ENCODE measurements around the gene IQSEC1. TPM values are rescaled to one million over a fixed set of nuclear protein-coding genes. Genes with fewer than 3 reads are reported as not detected.
A peak's percentile ranks its signal among the peaks of the same experiment; 100 is the strongest.

The IQSEC1 gene
- total and polyA plus RNA-seq, 2 of the 8 experiments (the other 6 are each of a cell fraction or from before 2014, with no cell fraction given): 6.8 to 28.8 TPM

- no peaks in the 10 kb centered on the region for H4K20me1 ChIP-seq (replicated peaks in 1 of 2; ENCODE audit: control insufficient read depth in 1 of 2, insufficient read depth in 2 of 2, low read length in 2 of 2)
- H3K23ac ChIP-seq (ENCODE audit: insufficient read length): no peak overlapping the region
- no peak overlapping the region for H4K91ac ChIP-seq (replicated peaks; ENCODE audit: insufficient read length, low read length)
- H2BK120ac ChIP-seq (replicated peaks; ENCODE audit: low read depth, low read length): no peak overlapping the region
- H2AK5ac ChIP-seq (ENCODE audit: low read depth, low read length): no peak overlapping the region
- H3K27ac ChIP-seq (ENCODE audit: low read depth, low read length): no peak overlapping the region
- no peaks in the 10 kb centered on the region for H3K9me3 ChIP-seq (ENCODE audit: insufficient read depth in 2 of 2, low read depth in 1 of 2, low read length in 1 of 2)
- ChIA-PET POLR2A (ENCODE audit: partially characterized antibody) (interaction anchor here (1.4 kb wide), 1 partner anchor 22 kb away, joined by 3 read pairs; no protein-coding TSS in a partner anchor), CTCF (ENCODE audit: partially characterized antibody) (interaction anchor here (1.0 to 2.3 kb wide), 5 partner anchors 8 to 34 kb away, joined by 3 to 6 read pairs (median 5); no protein-coding TSS in a partner anchor)
- no peaks in the 10 kb centered on the region for H3K36me3 ChIP-seq (ENCODE audit: control insufficient read depth in 2 of 4, insufficient read depth in 4 of 4, low read length in 3 of 4)
- H3K79me1 ChIP-seq (ENCODE audit: low read depth, low read length): no peaks in the 10 kb centered on the region; the same call in 1 of the 2 replicates
- H3K4me2 ChIP-seq (ENCODE audit: insufficient read depth in 1 of 2, low read depth in 2 of 2, low read length in 2 of 2): no peak overlapping the region
- H2BK5ac ChIP-seq (ENCODE audit: low read depth, low read length): no peak overlapping the region
- H3K4me1 ChIP-seq (replicated peaks in 1 of 4; ENCODE audit: control insufficient read depth in 3 of 4, insufficient read depth in 4 of 4, low read length in 3 of 4): peaks cover 0 to 3% (median 1%) of the 10 kb centered on the region in 4 experiments; a peak in 2 of 7 replicates
- no peak overlapping the region for H4K5ac ChIP-seq (ENCODE audit: insufficient read length, low read depth, low read length)
- no peak overlapping the region for H3K9ac ChIP-seq (replicated peaks in 1 of 4; ENCODE audit: extremely low read depth in 1 of 4, low read depth in 3 of 4, low read length in 3 of 4)
- no peak overlapping the region for H3K56ac ChIP-seq (replicated peaks; ENCODE audit: insufficient read length, low read depth, low read length)
- TF ChIP-seq ASH2L (IDR thresholded peaks at IDR 0.05; ENCODE audit: low read length) (no peak), POLR2A (IDR thresholded peaks at IDR 0.05; ENCODE audit: control extremely low read depth in 1 of 2, low read depth in 2 of 2, low read length in 2 of 2) (no peak), CHD1 (IDR thresholded peaks at IDR 0.05; ENCODE audit: low read depth, low read length) (no peak), SP1 (IDR thresholded peaks at IDR 0.05; ENCODE audit: low read depth, low read length) (no peak), RXRA (IDR thresholded peaks at IDR 0.05; ENCODE audit: insufficient read depth, low read depth, low read length) (no peak), SUZ12 (IDR thresholded peaks at IDR 0.05; ENCODE audit: low read length) (no peak), GABPA (IDR thresholded peaks at IDR 0.05; ENCODE audit: borderline replicate concordance, insufficient read depth, low read length) (no peak)
- no peak overlapping the region for H3K18ac ChIP-seq (ENCODE audit: extremely low read depth, low read length)
- H3K4ac ChIP-seq (replicated peaks; ENCODE audit: insufficient read length, low read depth, low read length): no peak overlapping the region
- H3K79me2 ChIP-seq (ENCODE audit: control insufficient read depth in 1 of 2, insufficient read depth in 2 of 2, low read length in 2 of 2): no peaks in the 10 kb centered on the region
- H3K23me2 ChIP-seq (ENCODE audit: low read depth, low read length): no peaks in the 10 kb centered on the region
- no peak overlapping the region for H3K4me3 ChIP-seq (ENCODE audit: extremely low read depth in 1 of 4, insufficient read depth in 2 of 4, low read depth in 3 of 4, low read length in 4 of 4)
- H2AFZ ChIP-seq (ENCODE audit: low read length): no peak overlapping the region
- DNase-seq (ENCODE audit: low read depth in 1 of 2, low spot score in 2 of 2) (no peak), FAIRE-seq (no peak)
- H3K27me3 ChIP-seq (replicated peaks in 1 of 4; ENCODE audit: control insufficient read depth in 3 of 4, extremely low read depth in 1 of 4, insufficient read depth in 3 of 4, low read length in 3 of 4): no peaks in the 10 kb centered on the region; a peak in 1 of 7 replicates
- H2BK12ac ChIP-seq (ENCODE audit: low read depth, low read length): no peak overlapping the region
- H4K8ac ChIP-seq (ENCODE audit: extremely low read depth, insufficient read depth, low read length): peak overlapping the region; percentile 57
- no peak overlapping the region for H3K14ac ChIP-seq (ENCODE audit: insufficient read length)
- 86% methylated on average over 11 of the region's 11 CpGs; no CpG with 5 or more reads in 1 of the 2 experiments for WGBS, 2 experiments (ENCODE audit: extremely low coverage in 1 of 2, insufficient coverage in 1 of 2, insufficient read length in 1 of 2, insufficient replicate concordance in 2 of 2, low coverage in 1 of 2, low lambda C conversion rate in 2 of 2, missing lambda C conversion rate in 1 of 2)
- H2BK20ac ChIP-seq (ENCODE audit: low read length): no peak overlapping the region
- H2BK15ac ChIP-seq (ENCODE audit: low read length): no peak overlapping the region
These were observed 14.7 kb downstream of the IQSEC1 start for GRCh38 chr3:13058346-13059120.
